GM19240 (cell line): ENCODE data around the gene CTDP1.
"Not testable (repeated sequence)": the region's sequence is repeated elsewhere in the genome, so short reads cannot be mapped to it uniquely, and the experiment has no call there.

ENCODE experiments used
- DNase-seq: peaks from one replicate; pipeline ENCODE4 v3.0.0; 2011; ENCODE audit warnings: low spot score; ENCODE audit not compliant: insufficient read length

Gene CTDP1

GRCh38 chr18:79739440-79739778 lies 59.8 kb downstream of the CTDP1 start:
- no peak for DNase-seq

GRCh38 chr18:79740047-79740446 lies 60.4 kb downstream of the CTDP1 start:
- not testable (repeated sequence) for DNase-seq

- DNase-seq: no peak
These were observed 61.1 kb downstream of the CTDP1 start for GRCh38 chr18:79740521-79741361.

DNA sequence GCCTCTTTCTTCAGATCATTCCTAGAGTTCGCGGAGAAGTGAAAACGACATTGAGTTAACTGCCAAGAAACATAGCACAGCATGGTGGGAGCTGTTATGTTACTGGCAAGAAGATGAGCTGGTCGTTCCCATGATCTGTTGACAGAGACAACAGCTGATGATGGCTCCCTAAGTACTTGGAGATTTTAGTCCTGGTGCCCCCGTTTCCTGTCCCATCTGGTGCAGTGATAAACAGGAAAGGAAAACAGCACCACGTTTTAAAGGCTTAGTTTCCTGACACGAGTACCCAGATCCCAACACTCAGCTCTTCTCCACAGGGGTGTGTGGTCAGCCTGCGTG lies 61.7 kb downstream of the CTDP1 start:
- DNase-seq: no peak

- no peak for DNase-seq
These were observed 62.5 kb downstream of the CTDP1 start for GRCh38 chr18:79742076-79742475.

DNA sequence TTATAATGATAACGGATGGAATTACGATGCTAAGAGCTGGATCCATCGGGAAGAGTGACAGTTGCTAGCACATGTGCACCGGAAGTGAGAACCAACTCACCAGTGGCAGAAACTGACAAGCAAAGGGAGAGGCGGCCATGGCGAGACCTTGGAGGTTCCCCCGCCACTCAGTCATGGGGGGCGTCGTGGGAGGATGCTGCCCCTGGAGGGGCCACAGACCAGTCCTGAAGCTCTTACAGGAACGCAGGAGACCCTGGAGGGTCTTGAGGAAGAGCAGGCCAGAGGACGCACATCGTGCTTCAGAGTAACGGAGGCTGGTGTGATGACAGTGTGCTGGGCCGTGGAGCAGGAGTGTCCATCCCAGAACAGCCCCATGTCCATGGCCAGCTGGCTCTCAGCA lies 65.0 kb downstream of the CTDP1 start:
- no peak for DNase-seq

GRCh38 chr18:79746730-79747129 lies 67.1 kb downstream of the CTDP1 start:
- DNase-seq: no peak

DNA sequence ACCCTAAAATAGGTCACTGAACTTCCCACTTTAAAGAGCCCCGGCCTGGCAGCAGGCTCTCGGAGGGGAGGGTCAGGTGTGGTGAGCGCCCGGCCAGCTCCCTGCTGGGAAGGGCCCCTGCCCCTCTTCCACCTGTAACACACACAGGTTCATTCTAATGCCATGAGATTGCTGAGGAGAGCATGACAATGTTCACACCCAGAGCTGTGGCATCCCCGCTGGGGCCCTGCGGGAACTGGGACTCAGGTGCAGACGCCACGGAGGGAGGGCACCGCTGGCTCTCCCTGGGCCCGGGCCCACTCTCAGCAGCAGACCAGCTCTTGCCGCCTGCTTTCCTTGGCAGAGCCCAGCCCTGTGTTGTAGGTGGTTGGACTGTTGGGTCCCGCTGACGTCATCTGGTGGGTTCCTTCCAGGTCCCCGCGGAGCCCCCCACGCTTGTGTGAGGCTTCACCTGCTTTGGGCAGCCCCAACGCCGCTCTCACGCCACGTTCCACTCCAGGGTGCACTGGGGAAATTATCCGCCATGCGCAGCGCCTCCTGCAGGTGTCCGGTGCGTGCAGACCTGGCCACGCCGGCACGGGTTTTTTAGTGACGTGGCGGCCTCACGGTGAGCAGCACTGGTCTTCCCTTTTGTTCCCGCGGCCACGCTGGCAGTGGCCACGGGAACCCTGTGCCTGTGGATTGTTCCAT lies 67.7 kb downstream of the CTDP1 start:
- DNase-seq: no peak

- DNase-seq: no peak
These were observed 68.9 kb downstream of the CTDP1 start for GRCh38 chr18:79748321-79749180.

DNA sequence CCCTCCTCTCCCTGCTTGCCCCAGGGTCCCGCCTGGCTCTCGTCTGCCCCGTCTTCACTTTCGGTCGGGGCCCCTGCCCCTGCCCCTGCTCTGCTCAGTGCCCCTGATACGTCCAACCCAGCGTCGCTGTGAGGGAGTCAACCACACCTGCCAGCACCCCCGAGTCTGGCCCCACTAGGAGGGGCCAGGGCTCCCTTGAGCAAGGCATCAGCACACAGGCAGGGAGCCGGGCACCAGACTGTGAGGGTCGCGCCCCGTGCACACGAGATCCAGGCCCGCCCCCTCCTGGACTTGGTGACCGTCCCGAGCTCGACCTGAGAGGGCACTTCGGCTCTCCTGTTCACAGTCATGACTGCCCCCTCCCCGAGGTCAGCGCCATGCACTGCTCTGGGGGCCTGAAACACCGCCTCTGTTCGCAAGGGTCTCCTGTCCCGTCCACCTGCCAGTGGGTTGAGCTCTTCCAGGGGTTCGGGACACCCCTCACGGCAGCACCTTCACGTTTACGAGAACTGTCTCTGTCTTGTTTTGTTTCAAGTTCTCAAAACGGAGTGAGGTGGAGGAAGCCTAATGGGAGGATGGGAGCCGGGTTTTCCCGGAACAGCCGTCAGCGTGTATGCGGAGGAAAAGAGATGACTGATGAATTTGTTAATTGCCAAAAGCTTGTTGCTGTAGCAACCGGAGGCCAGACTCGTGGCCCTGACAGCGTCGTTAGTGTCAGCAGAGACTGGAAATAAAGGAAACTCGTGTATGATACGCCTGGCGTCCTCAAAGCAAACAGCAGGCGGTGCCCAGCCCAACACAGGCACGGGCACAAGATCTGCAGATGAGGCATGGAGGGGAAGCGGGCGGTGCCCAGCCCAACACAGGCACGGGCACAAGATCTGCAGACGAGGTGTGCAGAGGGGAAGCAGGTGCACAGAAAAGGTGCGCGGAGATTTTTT lies 69.9 kb downstream of the CTDP1 start:
- DNase-seq: no peak

DNA sequence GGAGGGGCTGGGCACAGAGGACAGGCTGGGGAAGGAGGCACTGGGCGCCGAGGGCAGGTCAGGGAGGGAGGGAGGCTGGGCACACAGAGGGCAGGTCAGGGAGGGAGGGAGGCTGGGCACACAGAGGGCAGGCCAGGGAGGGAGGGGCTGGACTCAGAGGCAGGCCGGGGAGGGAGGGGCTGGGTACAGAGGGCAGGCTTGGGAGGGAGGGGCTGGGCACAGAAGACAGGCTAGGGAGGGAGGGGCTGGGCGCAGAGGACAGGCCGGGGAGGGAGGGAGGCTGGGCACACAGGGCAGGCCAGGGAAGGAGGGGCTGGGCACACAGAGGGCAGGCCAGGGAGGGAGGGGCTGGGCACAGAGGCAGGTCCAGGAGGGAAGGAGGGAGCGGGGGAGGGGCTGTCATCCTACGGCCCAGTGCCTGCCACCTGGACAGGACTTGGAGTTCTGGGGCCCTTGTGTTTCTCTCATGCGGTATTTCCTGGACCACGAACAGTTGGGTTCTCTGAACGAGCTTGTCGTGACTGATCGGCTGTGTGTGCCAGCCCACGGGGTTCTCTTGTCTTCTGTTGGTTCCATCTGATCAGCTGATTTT lies 71.5 kb downstream of the CTDP1 start:
- no peak for DNase-seq

GRCh38 chr18:79751918-79752578 lies 72.4 kb downstream of the CTDP1 start:
- DNase-seq: not testable (repeated sequence)

GRCh38 chr18:79752946-79753345 lies 73.3 kb downstream of the CTDP1 start:
- not testable (repeated sequence) for DNase-seq

GRCh38 chr18:79753391-79753851 lies 73.8 kb downstream of the CTDP1 start:
- no peak for DNase-seq

DNA sequence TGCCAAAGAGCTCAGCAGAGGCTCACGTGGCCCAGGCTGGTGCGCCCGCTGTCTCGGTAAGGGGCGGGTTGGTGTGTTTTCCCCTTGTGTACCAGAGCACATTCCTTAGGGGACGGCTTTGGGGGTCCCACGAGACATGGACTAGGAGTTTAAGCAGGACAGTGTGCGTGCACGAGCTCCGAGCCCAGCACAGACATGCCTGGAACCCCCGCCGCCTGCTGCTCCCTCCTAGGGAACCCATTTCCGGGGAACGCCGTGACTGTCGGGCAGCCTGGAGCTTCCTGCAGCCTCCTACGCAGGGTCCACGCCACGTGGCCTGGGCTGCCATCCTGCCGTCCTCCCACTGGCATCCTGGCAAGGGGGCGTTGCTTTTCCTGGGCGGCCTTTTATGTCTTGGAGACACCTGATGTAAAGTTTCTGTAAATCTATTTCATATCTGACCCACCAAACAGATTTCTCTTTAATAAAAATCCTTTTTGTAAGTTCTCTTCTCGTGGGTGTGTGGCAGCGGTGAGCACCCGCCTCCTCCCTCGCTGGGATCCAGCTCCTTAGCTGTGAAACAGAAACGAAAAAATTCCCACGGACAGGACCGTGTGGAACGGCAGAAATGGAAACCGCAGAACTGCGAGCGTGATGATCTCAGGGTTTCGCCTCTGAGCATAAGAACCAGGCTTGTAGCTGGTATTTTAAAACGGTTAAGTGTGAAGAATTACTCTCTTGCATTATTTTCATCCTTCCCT lies 74.6 kb downstream of the CTDP1 start:
- DNase-seq: no peak

GRCh38 chr18:79754831-79755351 lies 75.3 kb downstream of the CTDP1 start:
- no peak for DNase-seq

- DNase-seq: no peak
These were observed 76.0 kb downstream of the CTDP1 start for GRCh38 chr18:79755496-79756142.

DNA sequence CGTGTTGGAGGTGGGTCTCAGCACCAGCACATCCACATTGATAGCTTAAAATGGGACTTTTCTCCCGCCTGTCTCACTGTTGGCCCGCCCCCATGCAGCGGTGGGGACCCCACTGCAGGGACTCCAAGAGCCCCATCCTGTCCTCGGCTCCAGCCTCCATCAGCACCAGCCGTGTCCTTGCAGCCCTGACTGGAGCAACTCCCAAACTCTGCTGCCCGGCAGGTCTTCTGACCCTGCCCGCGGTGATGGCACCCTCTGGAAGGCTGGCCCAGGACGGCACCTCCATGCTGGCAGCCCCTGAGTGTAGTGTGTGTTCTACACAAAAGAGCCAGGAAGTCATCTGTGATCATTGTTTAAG lies 76.5 kb downstream of the CTDP1 start:
- no peak for DNase-seq

DNA sequence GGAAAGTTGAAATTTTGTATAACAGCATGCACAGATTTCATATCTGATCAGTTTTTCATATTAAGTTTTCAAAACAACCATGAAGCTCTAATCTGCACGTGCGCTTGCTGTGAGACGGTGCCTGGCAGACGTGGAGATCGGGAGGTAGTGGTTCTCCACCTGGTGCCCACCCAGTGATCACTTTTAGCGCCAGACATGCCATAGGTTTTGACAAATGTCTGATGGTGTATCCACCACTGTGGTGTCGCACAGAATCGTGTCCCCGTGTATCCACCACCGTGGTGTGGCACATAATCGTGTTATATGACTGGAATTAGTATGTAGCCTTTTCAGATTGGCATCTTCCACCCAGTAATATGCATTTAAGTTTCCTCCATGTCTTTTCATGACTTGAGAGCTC lies 77.2 kb downstream of the CTDP1 start:
- no peak for DNase-seq
